Kidney (tissue), 14 donors: Measurements from ENCODE around the gene NEK7. TPM values are rescaled to one million over a fixed set of nuclear protein-coding genes. Genes with fewer than 3 reads are reported as not detected.

ENCODE experiments used
- DNase-seq, 5 donors: peaks; one replicate each; pipeline ENCODE4 v3.0.0-alpha.2; 2013 to 2020
- FAIRE-seq: peaks from 2 replicates; lab custom pipeline; 2012; peaks lifted over from hg19 to GRCh38; lab: Jason Lieb, UNC
- H3K27ac ChIP-seq, 2 donors: one replicate each; pipeline ENCODE4 v1.7.0; 2013; ENCODE audit warnings: low read depth in 2 of 2, low read length in 2 of 2, inconsistent platforms in 1 of 2
- H3K27me3 ChIP-seq: one replicate; pipeline ENCODE4 v1.7.1; 2013; ENCODE audit warnings: low read length, inconsistent platforms; ENCODE audit not compliant: control insufficient read depth, insufficient read depth
- H3K36me3 ChIP-seq, 3 donors: one replicate each; pipeline versions ENCODE4 v1.7.0 to v1.7.1; 2013; ENCODE audit warnings: low read length in 3 of 3, control low read depth in 1 of 3, inconsistent platforms in 1 of 3; ENCODE audit not compliant: insufficient read depth in 3 of 3, control insufficient read depth in 2 of 3
- H3K4me1 ChIP-seq, 3 donors: one replicate each; pipeline versions ENCODE4 v1.7.0 to v1.7.1; 2013; ENCODE audit warnings: low read length in 3 of 3, inconsistent platforms in 1 of 3, low read depth in 1 of 3; ENCODE audit not compliant: control insufficient read depth in 2 of 3, insufficient read depth in 2 of 3
- H3K4me3 ChIP-seq, 3 donors: one replicate each; pipeline versions ENCODE4 v1.7.0 to v1.8.1; 2013; ENCODE audit warnings: low read length in 3 of 3, control low read depth in 1 of 3, inconsistent platforms in 1 of 3
- H3K9ac ChIP-seq, 3 donors: one replicate each; pipeline versions ENCODE4 v1.7.0 to v1.7.1; 2013; ENCODE audit warnings: low read length in 3 of 3, control low read depth in 1 of 3, inconsistent platforms in 1 of 3
- H3K9me3 ChIP-seq, 3 donors: one replicate each; pipeline versions ENCODE4 v1.7.0 to v1.7.1; 2013; ENCODE audit warnings: low read length in 3 of 3, control low read depth in 1 of 3, inconsistent platforms in 1 of 3; ENCODE audit not compliant: control insufficient read depth in 2 of 3, insufficient read depth in 1 of 3
- intact Hi-C: fragments of 100-400 bp; cut with DNase I; formaldehyde crosslinking; loops from one replicate; pipeline ENCODE4 v1.11.1; 2022
- polyA plus RNA-seq: library from polyadenylated mRNA; stranded (reverse); fragments of 350-450 nt; fragmentation: Illumina TruSeq; extraction: RNeasy Lipid Tissue Mini Kit (QIAGEN cat#74804); gene quantifications from one replicate; pipeline ENCODE4 v1.2.3, GENCODE V29; 2014; ENCODE audit warnings: low read depth, low replicate concordance; ENCODE audit not compliant: insufficient read depth
- total RNA-seq: library from RNA; stranded (reverse); fragmentation: NEBNext Ultra II Directional; extraction: Animal tissue kit (Norgen Biotek cat#: 25700); gene quantifications from one replicate; pipeline ENCODE4 v1.2.1, GENCODE V29; 2021
- TF ChIP-seq, protein P1 (sequence below): IDR thresholded peaks from 3 replicates; pipeline ENCODE4 v1.5.1; 2012; ENCODE audit warnings: mild to moderate bottlenecking, moderate library complexity, borderline replicate concordance; ENCODE audit not compliant: insufficient read depth; ENCODE audit errors: extremely low read depth
- donor health status: control.
- donor health status: control.
- donor health status: control.
- donor health status: control.
- donor health status: control.
- donor health status: DM: yes; HTN: yes; CAD: no.
- donor health status: Normal renal cell carcinoma (clear cell type).

Gene NEK7
- total and polyA plus RNA-seq, 2 donors from 2014 or later = 17.3 to 65.5 TPM

DNA sequence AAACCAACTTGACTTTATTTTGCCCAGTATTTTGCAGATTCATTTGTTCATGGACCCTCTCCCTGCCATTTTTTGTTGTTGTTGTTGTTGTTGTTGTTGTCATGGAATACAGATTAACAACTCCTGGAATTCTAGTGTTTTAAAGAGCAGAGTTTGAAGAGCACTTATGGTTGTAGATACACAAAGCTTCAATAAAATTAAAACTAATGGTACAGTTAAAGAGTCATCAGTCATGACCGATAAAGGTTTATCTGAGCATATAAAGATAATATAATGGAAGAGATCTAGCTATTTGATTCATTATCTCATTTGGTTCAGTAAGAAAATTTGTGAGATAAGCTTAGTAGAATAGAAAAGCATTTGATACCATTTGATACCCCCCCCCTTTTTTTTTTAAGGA is 21.8 kb downstream of the NEK7 start:
- H3K27me3 ChIP-seq = no peaks in the 10 kb centered on the region
- H3K9ac ChIP-seq = no peak overlapping the region
- no peaks in the 10 kb centered on the region for H3K36me3 ChIP-seq
- H3K4me3 ChIP-seq = no peak overlapping the region
- DNase-seq (no peak), FAIRE-seq (no peak)
- no peaks in the 10 kb centered on the region for H3K9me3 ChIP-seq
- peaks cover 2 to 26% (median 4%) of the 10 kb centered on the region in 3 donors for H3K4me1 ChIP-seq
- no peak overlapping the region for H3K27ac ChIP-seq
- intact Hi-C loops = no loop called here
- TF ChIP-seq, protein P1, sequence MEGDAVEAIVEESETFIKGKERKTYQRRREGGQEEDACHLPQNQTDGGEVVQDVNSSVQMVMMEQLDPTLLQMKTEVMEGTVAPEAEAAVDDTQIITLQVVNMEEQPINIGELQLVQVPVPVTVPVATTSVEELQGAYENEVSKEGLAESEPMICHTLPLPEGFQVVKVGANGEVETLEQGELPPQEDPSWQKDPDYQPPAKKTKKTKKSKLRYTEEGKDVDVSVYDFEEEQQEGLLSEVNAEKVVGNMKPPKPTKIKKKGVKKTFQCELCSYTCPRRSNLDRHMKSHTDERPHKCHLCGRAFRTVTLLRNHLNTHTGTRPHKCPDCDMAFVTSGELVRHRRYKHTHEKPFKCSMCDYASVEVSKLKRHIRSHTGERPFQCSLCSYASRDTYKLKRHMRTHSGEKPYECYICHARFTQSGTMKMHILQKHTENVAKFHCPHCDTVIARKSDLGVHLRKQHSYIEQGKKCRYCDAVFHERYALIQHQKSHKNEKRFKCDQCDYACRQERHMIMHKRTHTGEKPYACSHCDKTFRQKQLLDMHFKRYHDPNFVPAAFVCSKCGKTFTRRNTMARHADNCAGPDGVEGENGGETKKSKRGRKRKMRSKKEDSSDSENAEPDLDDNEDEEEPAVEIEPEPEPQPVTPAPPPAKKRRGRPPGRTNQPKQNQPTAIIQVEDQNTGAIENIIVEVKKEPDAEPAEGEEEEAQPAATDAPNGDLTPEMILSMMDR = no peak

GRCh38 chr1:198179556-198179981 is 22.8 kb downstream of the NEK7 start:
- intact Hi-C loops = no loop called here
- TF ChIP-seq, protein P1 = no peak
- Histone ChIP-seq H3K4me3 (no peak overlapping the region), H3K27me3 (no peaks in the 10 kb centered on the region), H3K4me1 (peaks cover 0 to 17% (median under 1%) of the 10 kb centered on the region in 3 donors), H3K27ac (no peak overlapping the region), H3K9me3 (no peaks in the 10 kb centered on the region), H3K36me3 (no peaks in the 10 kb centered on the region), H3K9ac (no peak overlapping the region)
- FAIRE-seq (no peak), DNase-seq (peak in 2 of 5 donors; percentile 54 to 58)

GRCh38 chr1:198183605-198184004 is 26.8 kb downstream of the NEK7 start:
- no peak overlapping the region for H3K9ac ChIP-seq
- H3K27ac ChIP-seq = no peak overlapping the region
- TF ChIP-seq, protein P1 = no peak
- FAIRE-seq = no peak
- intact Hi-C loops = loop anchor here (10.0 kb wide), 1 partner anchor 81 kb away; no protein-coding TSS in a partner anchor
- H3K9me3 ChIP-seq = no peaks in the 10 kb centered on the region
- DNase-seq = no peak
- H3K27me3 ChIP-seq = no peaks in the 10 kb centered on the region
- no peak overlapping the region for H3K4me3 ChIP-seq
- H3K4me1 ChIP-seq = peaks cover 0 to 6% (median 0%) of the 10 kb centered on the region in 3 donors
- H3K36me3 ChIP-seq = no peaks in the 10 kb centered on the region

DNA sequence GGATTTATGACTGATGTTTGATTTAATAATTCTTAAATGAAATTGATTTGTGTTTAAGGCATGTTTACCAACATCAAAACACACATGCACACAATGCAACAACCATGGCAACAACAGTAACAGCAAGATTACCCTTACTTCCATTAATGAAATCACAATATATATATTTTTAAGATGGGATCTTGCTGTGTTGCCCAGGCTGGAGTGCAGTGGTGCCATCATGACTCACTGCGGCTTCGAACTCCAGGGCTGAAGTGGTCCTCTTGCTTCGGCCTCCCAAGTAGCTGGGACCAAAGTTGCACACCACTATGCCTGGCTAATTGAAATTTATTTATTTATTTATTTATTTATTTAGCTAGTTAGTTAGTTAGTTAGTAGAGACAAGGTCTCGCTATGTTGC is 27.7 kb downstream of the NEK7 start:
- no peaks in the 10 kb centered on the region for H3K9me3 ChIP-seq
- no peak for FAIRE-seq
- H3K4me1 ChIP-seq = peaks cover 0 to 6% (median 0%) of the 10 kb centered on the region in 3 donors
- TF ChIP-seq, protein P1 = no peak
- H3K4me3 ChIP-seq = no peak overlapping the region
- H3K27ac ChIP-seq = no peak overlapping the region
- H3K27me3 ChIP-seq = no peaks in the 10 kb centered on the region
- no peak overlapping the region for H3K9ac ChIP-seq
- no peaks in the 10 kb centered on the region for H3K36me3 ChIP-seq
- DNase-seq = no peak
- intact Hi-C loops = loop anchor here (10.0 kb wide), 1 partner anchor 80 kb away; no protein-coding TSS in a partner anchor
